Mammary epithelial cell (primary cell): Measurements from ENCODE around the gene PPP1R14B.

Source experiments
- EZH2 ChIP-seq: IDR thresholded peaks from 2 replicates; pipeline ENCODE4 v1.6.1; 2012; ENCODE audit warnings: low read length, inconsistent platforms, borderline replicate concordance
- TF ChIP-seq, protein P1 (sequence below), 2 donors: IDR thresholded peaks in 1 of 2; conservative IDR thresholded peaks in 1 of 2; 2 replicates each; pipeline ENCODE4 v1.5.1; 2011 to 2012; ENCODE audit warnings: inconsistent platforms in 2 of 2, low read length in 2 of 2, mild to moderate bottlenecking in 2 of 2, control low read depth in 1 of 2, low read depth in 1 of 2; ENCODE audit not compliant: insufficient read depth in 1 of 2; ENCODE audit errors: extremely low read depth in 1 of 2

- TF ChIP-seq, protein P1, sequence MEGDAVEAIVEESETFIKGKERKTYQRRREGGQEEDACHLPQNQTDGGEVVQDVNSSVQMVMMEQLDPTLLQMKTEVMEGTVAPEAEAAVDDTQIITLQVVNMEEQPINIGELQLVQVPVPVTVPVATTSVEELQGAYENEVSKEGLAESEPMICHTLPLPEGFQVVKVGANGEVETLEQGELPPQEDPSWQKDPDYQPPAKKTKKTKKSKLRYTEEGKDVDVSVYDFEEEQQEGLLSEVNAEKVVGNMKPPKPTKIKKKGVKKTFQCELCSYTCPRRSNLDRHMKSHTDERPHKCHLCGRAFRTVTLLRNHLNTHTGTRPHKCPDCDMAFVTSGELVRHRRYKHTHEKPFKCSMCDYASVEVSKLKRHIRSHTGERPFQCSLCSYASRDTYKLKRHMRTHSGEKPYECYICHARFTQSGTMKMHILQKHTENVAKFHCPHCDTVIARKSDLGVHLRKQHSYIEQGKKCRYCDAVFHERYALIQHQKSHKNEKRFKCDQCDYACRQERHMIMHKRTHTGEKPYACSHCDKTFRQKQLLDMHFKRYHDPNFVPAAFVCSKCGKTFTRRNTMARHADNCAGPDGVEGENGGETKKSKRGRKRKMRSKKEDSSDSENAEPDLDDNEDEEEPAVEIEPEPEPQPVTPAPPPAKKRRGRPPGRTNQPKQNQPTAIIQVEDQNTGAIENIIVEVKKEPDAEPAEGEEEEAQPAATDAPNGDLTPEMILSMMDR (conservative IDR thresholded peaks at IDR 0.05 in 1 of 2, IDR thresholded peaks at IDR 0.05 in 1 of 2; ENCODE audit: extremely low read depth in 1 of 2, insufficient read depth in 1 of 2, low read depth in 1 of 2, low read length in 2 of 2), result no peak
- no peak for TF ChIP-seq EZH2
Measured at GRCh38 chr11:64226507-64227051, 20.2 kb downstream of the PPP1R14B start.
